ENCODE measurements around the gene HOXA3. TPM values are rescaled to one million over a fixed set of nuclear protein-coding genes. Genes with fewer than 3 reads are reported as not detected.

Gene HOXA3
- total RNA-seq, 2 donors from 2014 or later = not detected

GRCh38 chr7:27123477-27124053 lies 28.8 kb downstream of the HOXA3 start:
- H3K36me3 Mint-ChIP-seq = no peaks in the 10 kb centered on the region
- no peaks in the 10 kb centered on the region for H3K9me3 Mint-ChIP-seq
- no peak overlapping the region for H3K27ac Mint-ChIP-seq
- DNase-seq (ENCODE audit: low spot score in 2 of 2) = no peak
- no peak for ATAC-seq

- no peak for DNase-seq (ENCODE audit: low spot score in 2 of 2)
- no peak overlapping the region for H3K27ac Mint-ChIP-seq
- no peak for ATAC-seq
- no peaks in the 10 kb centered on the region for H3K36me3 Mint-ChIP-seq
- no peaks in the 10 kb centered on the region for H3K9me3 Mint-ChIP-seq
These were observed 29.3 kb downstream of the HOXA3 start for GRCh38 chr7:27123007-27123476.

GRCh38 chr7:27122077-27122910 lies 30.1 kb downstream of the HOXA3 start:
- Mint-ChIP-seq H3K36me3 (no peaks in the 10 kb centered on the region), H3K9me3 (no peaks in the 10 kb centered on the region), H3K27ac (no peak overlapping the region)
- DNase-seq (ENCODE audit: low spot score in 2 of 2) = no peak
- no peak for ATAC-seq

GRCh38 chr7:27121684-27122076 lies 30.7 kb downstream of the HOXA3 start:
- ATAC-seq (no peak), DNase-seq (ENCODE audit: low spot score in 2 of 2) (no peak)
- no peak overlapping the region for H3K27ac Mint-ChIP-seq
- no peaks in the 10 kb centered on the region for H3K9me3 Mint-ChIP-seq
- H3K36me3 Mint-ChIP-seq = no peaks in the 10 kb centered on the region

- Mint-ChIP-seq H3K9me3 (no peaks in the 10 kb centered on the region), H3K36me3 (no peaks in the 10 kb centered on the region), H3K27ac (no peak overlapping the region)
- DNase-seq (ENCODE audit: low spot score in 2 of 2) (no peak), ATAC-seq (no peak)
These were observed 32.9 kb downstream of the HOXA3 start for GRCh38 chr7:27119412-27119911.

GRCh38 chr7:27118580-27118979 lies 33.8 kb downstream of the HOXA3 start:
- DNase-seq (ENCODE audit: low spot score in 2 of 2) = no peak
- Mint-ChIP-seq H3K36me3 (no peaks in the 10 kb centered on the region), H3K9me3 (no peaks in the 10 kb centered on the region), H3K27ac (no peak overlapping the region)
- ATAC-seq = no peak

GRCh38 chr7:27117887-27118491 lies 34.4 kb downstream of the HOXA3 start:
- DNase-seq (ENCODE audit: low spot score in 2 of 2) (no peak), ATAC-seq (no peak)
- H3K36me3 Mint-ChIP-seq = no peaks in the 10 kb centered on the region
- H3K27ac Mint-ChIP-seq = no peak overlapping the region
- H3K9me3 Mint-ChIP-seq = no peaks in the 10 kb centered on the region

GRCh38 chr7:27116962-27117886 lies 35.2 kb downstream of the HOXA3 start:
- no peak for ATAC-seq

GRCh38 chr7:27116031-27116961 lies 36.1 kb downstream of the HOXA3 start:
- no peaks in the 10 kb centered on the region for H3K36me3 Mint-ChIP-seq
- ATAC-seq (no peak), DNase-seq (ENCODE audit: low spot score in 2 of 2) (no peak)
- H3K27ac Mint-ChIP-seq = no peak overlapping the region
- no peaks in the 10 kb centered on the region for H3K9me3 Mint-ChIP-seq

More at GRCh38 chr7:27116962-27117886, 35.2 kb downstream of the HOXA3 start:
- DNase-seq (ENCODE audit: low spot score in 2 of 2) = no peak
- Mint-ChIP-seq H3K36me3 (no peaks in the 10 kb centered on the region), H3K27ac (no peak overlapping the region), H3K9me3 (no peaks in the 10 kb centered on the region)

- H3K9me3 Mint-ChIP-seq = no peaks in the 10 kb centered on the region
- ATAC-seq (no peak), DNase-seq (ENCODE audit: low spot score in 2 of 2) (no peak)
- H3K36me3 Mint-ChIP-seq = no peaks in the 10 kb centered on the region
- no peak overlapping the region for H3K27ac Mint-ChIP-seq
These were observed 37.0 kb downstream of the HOXA3 start for GRCh38 chr7:27115221-27116026.

GRCh38 chr7:27114881-27115220 lies 37.5 kb downstream of the HOXA3 start:
- Mint-ChIP-seq H3K9me3 (no peaks in the 10 kb centered on the region), H3K27ac (no peak overlapping the region), H3K36me3 (no peaks in the 10 kb centered on the region)
- no peak for DNase-seq (ENCODE audit: low spot score in 2 of 2)
- no peak for ATAC-seq

GRCh38 chr7:27113991-27114769 lies 38.2 kb downstream of the HOXA3 start:
- no peak for DNase-seq (ENCODE audit: low spot score in 2 of 2)
- Mint-ChIP-seq H3K36me3 (no peaks in the 10 kb centered on the region), H3K27ac (no peak overlapping the region), H3K9me3 (no peaks in the 10 kb centered on the region)
- ATAC-seq = no peak

GRCh38 chr7:27112955-27113949 lies 39.1 kb downstream of the HOXA3 start:
- DNase-seq (ENCODE audit: low spot score in 2 of 2) (no peak), ATAC-seq (no peak)
- no peaks in the 10 kb centered on the region for H3K9me3 Mint-ChIP-seq
- no peaks in the 10 kb centered on the region for H3K36me3 Mint-ChIP-seq
- no peak overlapping the region for H3K27ac Mint-ChIP-seq

All from activated naive CD4-positive, alpha-beta T cell treated with anti-CD3 and anti-CD28 coated beads, Interleukin-2, amount 50 U/mL, for 72 hours (primary cell).